Measurements from ENCODE around the gene PRRG4.

The PRRG4 gene

GRCh38 chr11:32892355-32893092 is 62.8 kb downstream of the PRRG4 start, which contains the start of gene QSER1:
TSS of gene QSER1 (plus strand) at chr11:32892811. CDS start at chr11:32893126, 315 bp downstream.
- TF ChIP-seq CTCF (IDR thresholded peaks at IDR 0.05; ENCODE audit: borderline replicate concordance, control extremely low read depth, extremely low read depth, insufficient read depth, missing control alignments), result no peak
- peak; percentile 90 for DNase-seq (ENCODE audit: low spot score)
- in situ Hi-C loops (cut with MboI; ENCODE audit: low sequenced_read_pairs, unreplicated experiment), result no loop called here

GRCh38 chr11:32893093-32893342 is 63.3 kb downstream of the PRRG4 start:
- in situ Hi-C loops (cut with MboI; ENCODE audit: low sequenced_read_pairs, unreplicated experiment), result no loop called here
- TF ChIP-seq CTCF (IDR thresholded peaks at IDR 0.05; ENCODE audit: borderline replicate concordance, control extremely low read depth, extremely low read depth, insufficient read depth, missing control alignments), result no peak

GRCh38 chr11:32893343-32894148 is 63.8 kb downstream of the PRRG4 start:
- peak; percentile 63 for TF ChIP-seq CTCF (IDR thresholded peaks at IDR 0.05; ENCODE audit: borderline replicate concordance, control extremely low read depth, extremely low read depth, insufficient read depth, missing control alignments)
- DNase-seq (ENCODE audit: low spot score), result peak; percentile 77

More at GRCh38 chr11:32893093-32893342, 63.3 kb downstream of the PRRG4 start:
- no peak for DNase-seq (ENCODE audit: low spot score)

GRCh38 chr11:32894149-32894827 is 64.6 kb downstream of the PRRG4 start:
- DNase-seq (ENCODE audit: low spot score), result peak; percentile 65
- in situ Hi-C loops (cut with MboI; ENCODE audit: low sequenced_read_pairs, unreplicated experiment), result no loop called here
- TF ChIP-seq CTCF (IDR thresholded peaks at IDR 0.05; ENCODE audit: borderline replicate concordance, control extremely low read depth, extremely low read depth, insufficient read depth, missing control alignments), result no peak

More at GRCh38 chr11:32893343-32894148, 63.8 kb downstream of the PRRG4 start:
- in situ Hi-C loops (cut with MboI; ENCODE audit: low sequenced_read_pairs, unreplicated experiment), result no loop called here

GRCh38 chr11:32894921-32895320 is 65.2 kb downstream of the PRRG4 start:
- in situ Hi-C loops (cut with MboI; ENCODE audit: low sequenced_read_pairs, unreplicated experiment), result no loop called here
- DNase-seq (ENCODE audit: low spot score), result no peak
- TF ChIP-seq CTCF (IDR thresholded peaks at IDR 0.05; ENCODE audit: borderline replicate concordance, control extremely low read depth, extremely low read depth, insufficient read depth, missing control alignments), result no peak

GRCh38 chr11:32895471-32895870 is 65.7 kb downstream of the PRRG4 start:
- in situ Hi-C loops (cut with MboI; ENCODE audit: low sequenced_read_pairs, unreplicated experiment), result no loop called here
- TF ChIP-seq CTCF (IDR thresholded peaks at IDR 0.05; ENCODE audit: borderline replicate concordance, control extremely low read depth, extremely low read depth, insufficient read depth, missing control alignments), result no peak
- no peak for DNase-seq (ENCODE audit: low spot score)

Data from GM13976 (cell line).